Sigmoid colon (tissue), 4 donors: ENCODE data around the gene MYO18A.

Experiments used
- EP300 ChIP-seq, 4 donors: sonication (generic); formaldehyde crosslinking; IDR thresholded peaks; one replicate each; pipeline ENCODE4 v1.6.1; 2017; ENCODE audit warnings: antibody characterized with exemption in 4 of 4
- POLR2A ChIP-seq, 2 donors: fragments of 450-650 bp; IDR thresholded peaks; one replicate each; pipeline ENCODE4 v1.6.1; 2016; ENCODE audit warnings: antibody characterized with exemption in 2 of 2, mild to moderate bottlenecking in 2 of 2, moderate library complexity in 2 of 2
- POLR2AphosphoS5 ChIP-seq, 4 donors: sonication (generic); formaldehyde crosslinking; IDR thresholded peaks; one replicate each; pipeline ENCODE4 v1.6.1; 2017; ENCODE audit warnings: antibody characterized with exemption in 4 of 4
- TF ChIP-seq, protein P1 (sequence below), 4 experiments: fragments of 450-650 bp in 3 of 4; fragments of 200-600 bp in 1 of 4; IDR thresholded peaks; one replicate each; pipeline ENCODE4 v1.5.1; 2016 to 2019; ENCODE audit warnings: antibody characterized with exemption in 4 of 4, mild to moderate bottlenecking in 3 of 4, moderate library complexity in 2 of 4

GRCh38 chr17:29169806-29170591 is 10.2 kb downstream of the MYO18A start:
- TF ChIP-seq POLR2AphosphoS5 (IDR thresholded peaks at IDR 0.05), result no peak
- TF ChIP-seq, protein P1, sequence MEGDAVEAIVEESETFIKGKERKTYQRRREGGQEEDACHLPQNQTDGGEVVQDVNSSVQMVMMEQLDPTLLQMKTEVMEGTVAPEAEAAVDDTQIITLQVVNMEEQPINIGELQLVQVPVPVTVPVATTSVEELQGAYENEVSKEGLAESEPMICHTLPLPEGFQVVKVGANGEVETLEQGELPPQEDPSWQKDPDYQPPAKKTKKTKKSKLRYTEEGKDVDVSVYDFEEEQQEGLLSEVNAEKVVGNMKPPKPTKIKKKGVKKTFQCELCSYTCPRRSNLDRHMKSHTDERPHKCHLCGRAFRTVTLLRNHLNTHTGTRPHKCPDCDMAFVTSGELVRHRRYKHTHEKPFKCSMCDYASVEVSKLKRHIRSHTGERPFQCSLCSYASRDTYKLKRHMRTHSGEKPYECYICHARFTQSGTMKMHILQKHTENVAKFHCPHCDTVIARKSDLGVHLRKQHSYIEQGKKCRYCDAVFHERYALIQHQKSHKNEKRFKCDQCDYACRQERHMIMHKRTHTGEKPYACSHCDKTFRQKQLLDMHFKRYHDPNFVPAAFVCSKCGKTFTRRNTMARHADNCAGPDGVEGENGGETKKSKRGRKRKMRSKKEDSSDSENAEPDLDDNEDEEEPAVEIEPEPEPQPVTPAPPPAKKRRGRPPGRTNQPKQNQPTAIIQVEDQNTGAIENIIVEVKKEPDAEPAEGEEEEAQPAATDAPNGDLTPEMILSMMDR (IDR thresholded peaks at IDR 0.05), result no peak
- TF ChIP-seq POLR2A (IDR thresholded peaks at IDR 0.05), result no peak
- TF ChIP-seq EP300 (IDR thresholded peaks at IDR 0.05), result no peak
